K562 (cell line): ENCODE results near the gene ANXA3. TPM values are rescaled to one million over a fixed set of nuclear protein-coding genes. Genes with fewer than 3 reads are reported as not detected.

Experiments used
- ATAC-seq: fragments of 200-7000 bp; cut with Tn5 transposase; 3 replicates; pipeline ENCODE4 v1.9.1; 2020; ENCODE audit warnings: moderate library complexity
- BruUV-seq: library from RNA; stranded (reverse); fragments of 400-500 nt; replicated peaks from 2 replicates; lab custom pipeline; 2021; lab: Mats Ljungman, UMichigan
- CTCF ChIA-PET: fragments of 300-600 bp; formaldehyde crosslinking; extraction: SDS; loops from one replicate; lab custom pipeline; 2021; ENCODE audit warnings: low intra/inter-chr PET ratio; lab: Yijun Ruan, JAX
- POLR2A ChIA-PET: fragments of 300-600, 350-650 bp; sonication (Branson Sonifier 250); formaldehyde crosslinking; extraction: SDS; loops from one replicate; lab custom pipeline; 2021; ENCODE audit warnings: antibody characterized with exemption, inconsistent platforms; lab: Yijun Ruan, JAX
- DNase-seq, 4 experiments: peaks; one replicate each; pipeline versions ENCODE4 v3.0.0 to v3.0.0-alpha.2; 2011 to 2018; ENCODE audit warnings: low spot score in 3 of 4, mixed read lengths in 3 of 4; ENCODE audit errors: extremely low read depth in 1 of 4
- FAIRE-seq: peaks from 2 replicates; lab custom pipeline; 2011; peaks lifted over from hg19 to GRCh38; lab: Jason Lieb, UNC
- H2AFZ ChIP-seq: 2 replicates; pipeline ENCODE4 v1.6.0; 2011; ENCODE audit warnings: low read depth, low read length, control low read depth, inconsistent platforms
- H3K27ac ChIP-seq: fragments of 200-600 bp; 3 replicates; pipeline ENCODE4 v1.8.0; 2011; ENCODE audit warnings: low read depth, mild to moderate bottlenecking, control low read depth, inconsistent platforms, low read length, moderate library complexity, mixed read lengths; ENCODE audit errors: extremely low read depth
- H3K27me3 ChIP-seq, 2 experiments: fragments of 300-600 bp in 1 of 2; 2 replicates in 1 of 2; 3 replicates in 1 of 2; pipeline versions ENCODE4 v1.6.0 to v1.8.0; 2011; ENCODE audit warnings: inconsistent platforms in 2 of 2, low read length in 2 of 2, mild to moderate bottlenecking in 1 of 2, mixed read lengths in 1 of 2, moderate library complexity in 1 of 2; ENCODE audit not compliant: control insufficient read depth in 2 of 2, insufficient read depth in 2 of 2
- H3K36me3 ChIP-seq: fragments of 300-600 bp; 3 replicates; pipeline ENCODE4 v1.8.0; 2011; ENCODE audit warnings: mild to moderate bottlenecking, low read length, inconsistent platforms; ENCODE audit not compliant: control insufficient read depth, insufficient read depth
- H3K4me1 ChIP-seq, 2 experiments: fragments of 200-600 bp in 1 of 2; replicated peaks in 1 of 2; 2 replicates in 1 of 2; 3 replicates in 1 of 2; pipeline versions ENCODE4 v1.5.1 to v1.8.0; 2011; ENCODE audit warnings: inconsistent platforms in 2 of 2, low read length in 2 of 2, mild to moderate bottlenecking in 1 of 2, mixed read lengths in 1 of 2, moderate library complexity in 1 of 2; ENCODE audit not compliant: control insufficient read depth in 2 of 2, insufficient read depth in 2 of 2
- H3K4me2 ChIP-seq: 2 replicates; pipeline ENCODE4 v1.6.1; 2011; ENCODE audit warnings: low read length, control low read depth, inconsistent platforms, mixed read lengths; ENCODE audit not compliant: insufficient read depth
- H3K4me3 ChIP-seq: fragments of 200-600 bp; sonication (generic), shearing (Covaris generic); 2 replicates; pipeline ENCODE4 v1.5.1; 2016; ENCODE audit warnings: control low read depth, inconsistent platforms
- H3K79me2 ChIP-seq: fragments of 200-600 bp; 3 replicates; pipeline ENCODE4 v1.8.0; 2011; ENCODE audit warnings: low read length, inconsistent platforms; ENCODE audit not compliant: control insufficient read depth, insufficient read depth
- H3K9ac ChIP-seq, 2 experiments: 2 replicates each; pipeline versions ENCODE4 v1.6.0 to v1.6.1; 2011; ENCODE audit warnings: low read depth in 2 of 2, low read length in 2 of 2, control low read depth in 1 of 2, inconsistent platforms in 1 of 2, mild to moderate bottlenecking in 1 of 2, mixed read lengths in 1 of 2; ENCODE audit not compliant: insufficient read depth in 1 of 2
- H3K9me1 ChIP-seq: one replicate; pipeline ENCODE4 v1.6.0; 2011; ENCODE audit warnings: inconsistent platforms, mild to moderate bottlenecking, low read length, moderate library complexity; ENCODE audit not compliant: control insufficient read depth, insufficient read depth
- H3K9me3 ChIP-seq: replicated peaks from 2 replicates; pipeline ENCODE4 v1.5.1; 2011; ENCODE audit warnings: low read depth, low read length, inconsistent platforms; ENCODE audit not compliant: control insufficient read depth, insufficient read depth
- H4K20me1 ChIP-seq: replicated peaks from 2 replicates; pipeline ENCODE4 v1.6.1; 2011; ENCODE audit warnings: low read length, inconsistent platforms, mixed read lengths; ENCODE audit not compliant: control insufficient read depth, insufficient read depth
- CBX8 ChIP-seq: fragments of 200-600 bp; sonication (generic); IDR thresholded peaks from 2 replicates; pipeline ENCODE4 v1.6.1; 2012; ENCODE audit warnings: borderline replicate concordance, mixed run types, low read depth, mild to moderate bottlenecking, moderate library complexity, mixed read lengths, low read length, control low read depth, inconsistent platforms; ENCODE audit not compliant: poor library complexity, severe bottlenecking; ENCODE audit errors: extremely low read depth
- GABPB2 ChIP-seq: fragments of 250-450 bp; sonication (Bioruptor Pico); conservative IDR thresholded peaks from 2 replicates; pipeline ENCODE4 v1.5.1; 2021; ENCODE audit warnings: mild to moderate bottlenecking
- HLTF ChIP-seq: fragments of 450-650 bp; IDR thresholded peaks from 2 replicates; pipeline ENCODE4 v1.6.1; 2016
- MXD1 ChIP-seq: fragments of 250-450 bp; sonication (Bioruptor Pico); IDR thresholded peaks from 2 replicates; pipeline ENCODE4 v1.8.0; 2021; ENCODE audit warnings: borderline replicate concordance, mild to moderate bottlenecking, moderate library complexity; ENCODE audit not compliant: poor library complexity, severe bottlenecking
- NBN ChIP-seq: fragments of 450-650 bp; IDR thresholded peaks from 2 replicates; pipeline ENCODE4 v1.6.1; 2016; ENCODE audit warnings: low read depth, mild to moderate bottlenecking
- SMAD3 ChIP-seq: fragments of 450-650 bp; formaldehyde crosslinking; conservative IDR thresholded peaks from 2 replicates; pipeline ENCODE4 v1.4.0; 2020; ENCODE audit warnings: mild to moderate bottlenecking
- ZBTB40 ChIP-seq, 2 experiments: fragments of 450-650 bp in 1 of 2; sonication (generic) in 1 of 2; formaldehyde crosslinking in 1 of 2; IDR thresholded peaks; 2 replicates each; pipeline versions ENCODE4 v1.7.1 to v1.9.0; 2016 to 2022; ENCODE audit warnings: inconsistent platforms in 1 of 2, mild to moderate bottlenecking in 1 of 2, missing genetic modification reagents in 1 of 2
- ZFX ChIP-seq: sonication (generic); formaldehyde crosslinking; IDR thresholded peaks from 2 replicates; pipeline ENCODE4 v1.8.0; 2022; ENCODE audit warnings: mild to moderate bottlenecking, missing genetic modification reagents, moderate library complexity
- WGBS: fragments of 100-300 bp; shearing (Covaris generic); methylation state at CpG from one replicate; pipeline ENCODE4 v1.1.6; 2016; ENCODE audit warnings: low coverage, mixed read lengths; ENCODE audit not compliant: insufficient coverage; ENCODE audit errors: missing lambda C conversion rate; 5-methylcytosine and 5-hydroxymethylcytosine counted together
- in situ Hi-C: fragments of 300-500 bp; cut with MboI; formaldehyde crosslinking; loops from 4 replicates; pipeline ENCODE4 v1.15.0; 2018; ENCODE audit warnings: inconsistent platforms, mixed read lengths
- intact Hi-C: fragments of 100-400 bp; cut with micrococcal nuclease; formaldehyde crosslinking; loops from 2 replicates; pipeline ENCODE4 v1.14.2; 2022
- polyA plus RNA-seq, 8 experiments: library from polyadenylated mRNA; depleted of rRNA in 4 of 8; stranded (reverse) in 5 of 8; unstranded in 3 of 8; fragments of >200 nt; fragmentation: Nextera tagmentation in 2 of 8; fragmentation: Illumina TruSeq in 1 of 8; extraction: Ambion mirVana in 2 of 8; extraction: Trizol in 1 of 8; gene quantifications; 2 replicates each; pipeline versions ENCODE4 v1.2.1 to v1.2.3, GENCODE V29; 2011 to 2014; ENCODE audit warnings: inconsistent platforms in 1 of 8, missing spikeins in 1 of 8
- total RNA-seq, 7 experiments: library from RNA; depleted of rRNA in 6 of 7; stranded (reverse); fragments of >200 nt in 6 of 7; fragmentation: Illumina TruSeq in 2 of 7; extraction: Trizol in 2 of 7; gene quantifications; 2 replicates each; pipeline versions ENCODE4 v1.2.1 to v1.2.3, GENCODE V29; 2011 to 2021; ENCODE audit warnings: low replicate concordance in 1 of 7
- TF ChIP-seq, protein P1 (sequence below), 2 experiments: fragments of 450-650 bp in 1 of 2; sonication (generic) in 1 of 2; formaldehyde crosslinking in 1 of 2; IDR thresholded peaks in 1 of 2; conservative IDR thresholded peaks in 1 of 2; 2 replicates each; pipeline versions ENCODE4 v1.6.1 to v1.8.1; 2016 to 2023; ENCODE audit warnings: mild to moderate bottlenecking in 2 of 2, moderate library complexity in 2 of 2, inconsistent platforms in 1 of 2, missing genetic modification reagents in 1 of 2

The ANXA3 gene
- total and polyA plus RNA-seq, 9 of the 15 experiments (the other 6 are each of a cell fraction or from before 2014, with no cell fraction given): 6.3 to 15.5 (median 9.8) TPM

GRCh38 chr4:78510108-78510507 is 41.5 kb upstream of the ANXA3 start:
- Histone ChIP-seq H3K9me1 (no peaks in the 10 kb centered on the region), H3K9me3 (no peaks in the 10 kb centered on the region), H3K4me2 (no peak overlapping the region), H3K4me3 (no peak overlapping the region), H3K9ac (no peak overlapping the region), H3K4me1 (no peaks in the 10 kb centered on the region; a peak in 1 of 5 replicates), H2AFZ (no peak overlapping the region), H3K27me3 (peaks cover 5 to 6% of the 10 kb centered on the region in 2 experiments; a peak in 3 of 5 replicates), H3K27ac (no peak overlapping the region), H3K36me3 (no peaks in the 10 kb centered on the region), H3K79me2 (no peaks in the 10 kb centered on the region), H4K20me1 (no peaks in the 10 kb centered on the region)
- no peak for TF ChIP-seq SMAD3 (CRISPR knock-in tag)
- TF ChIP-seq ZFX (CRISPR knock-in tag): no peak
- TF ChIP-seq NBN: no peak
- no peak for TF ChIP-seq GABPB2 (CRISPR knock-in tag)
- TF ChIP-seq, protein P1, sequence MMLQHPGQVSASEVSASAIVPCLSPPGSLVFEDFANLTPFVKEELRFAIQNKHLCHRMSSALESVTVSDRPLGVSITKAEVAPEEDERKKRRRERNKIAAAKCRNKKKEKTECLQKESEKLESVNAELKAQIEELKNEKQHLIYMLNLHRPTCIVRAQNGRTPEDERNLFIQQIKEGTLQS (IDR thresholded peaks at IDR 0.05): no peak
- TF ChIP-seq, protein P1 (CRISPR knock-in tag; conservative IDR thresholded peaks at IDR 0.05): no peak
- TF ChIP-seq CBX8: no peak
- TF ChIP-seq MXD1 (CRISPR knock-in tag): no peak
- no peak for TF ChIP-seq ZBTB40 (IDR thresholded peaks at IDR 0.05)
- no peak for TF ChIP-seq ZBTB40 (CRISPR knock-in tag; IDR thresholded peaks at IDR 0.05)
- TF ChIP-seq HLTF: no peak
- ATAC-seq (no peak), DNase-seq (no peak), FAIRE-seq (no peak)
- in situ Hi-C loops (no loop called here), intact Hi-C loops (loop anchor here (10.0 kb wide), 3 partner anchors 95 to 345 kb away; no protein-coding TSS in a partner anchor)
- ChIA-PET POLR2A (no interaction called here), CTCF (no interaction called here)
- 14% methylated on average over 1 of the region's 1 CpG for WGBS
- no TSS peak for BruUV-seq
